Central memory CD4-positive, alpha-beta T cell (primary cell): ENCODE results near the gene DDX42.

Source experiments
- DNase-seq: peaks from one replicate; pipeline ENCODE4 v3.0.0; 2022

The DDX42 gene

GRCh38 chr17:63823659-63824331 lies 49.8 kb downstream of the DDX42 start:
- DNase-seq: no peak

DNA sequence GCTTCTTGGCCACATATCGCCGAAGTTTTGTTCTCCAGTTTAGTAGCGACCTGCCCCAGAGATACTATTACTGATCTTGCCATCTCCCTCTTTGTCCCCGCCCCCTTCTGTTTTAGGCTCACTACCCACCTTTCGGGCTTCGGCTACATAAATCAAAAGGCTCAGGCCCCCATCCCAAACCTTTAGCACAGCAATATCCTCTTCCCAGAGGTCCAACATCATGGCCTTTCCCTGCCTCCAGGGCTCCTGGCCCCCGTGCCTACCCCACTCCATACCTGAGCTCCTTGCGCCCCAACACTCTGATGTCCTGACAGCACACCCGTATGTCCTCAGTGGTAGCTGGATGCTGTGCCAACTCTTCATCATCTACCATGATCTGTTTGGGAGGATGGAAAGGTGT lies 50.4 kb downstream of the DDX42 start:
- no peak for DNase-seq

DNA sequence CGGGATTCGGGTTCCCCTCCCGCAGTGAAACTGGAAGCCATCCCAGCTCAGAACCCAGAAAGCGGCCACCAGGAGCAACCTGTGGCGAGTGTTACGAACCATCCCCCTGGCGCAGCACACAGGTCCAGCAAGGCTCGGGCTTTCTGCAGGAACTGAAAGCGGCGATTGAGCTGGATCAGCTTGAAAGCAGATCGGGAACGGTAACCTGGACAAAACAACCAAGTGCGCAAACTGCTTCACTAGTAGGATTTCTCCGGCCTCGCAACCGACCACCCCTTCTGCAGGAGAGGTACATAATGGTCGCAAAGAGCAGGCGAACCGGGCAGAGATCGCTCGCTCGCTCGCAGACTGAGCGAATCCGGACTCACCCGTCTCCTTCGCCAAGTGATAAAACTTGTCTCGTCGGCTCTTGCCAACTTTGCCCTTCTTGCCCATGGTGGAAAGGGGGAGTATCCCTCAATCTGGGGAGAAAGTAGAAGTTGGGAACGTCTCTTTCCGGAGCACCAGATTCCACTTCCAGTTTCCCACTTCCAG lies 52.6 kb downstream of the DDX42 start:
- DNase-seq: peak; percentile 37

- DNase-seq: peak; percentile 96
Measured at GRCh38 chr17:63827002-63827800, 53.2 kb downstream of the DDX42 start, which contains the start of the genes FTSJ3 and PSMC5. Gene FTSJ3, minus strand, starts transcription at chr17:63827663. Its CDS starts 761 bp downstream, at chr17:63826902. Gene PSMC5, plus strand, starts transcription at chr17:63827431. Its CDS starts 60 bp downstream, at chr17:63827491.

DNA sequence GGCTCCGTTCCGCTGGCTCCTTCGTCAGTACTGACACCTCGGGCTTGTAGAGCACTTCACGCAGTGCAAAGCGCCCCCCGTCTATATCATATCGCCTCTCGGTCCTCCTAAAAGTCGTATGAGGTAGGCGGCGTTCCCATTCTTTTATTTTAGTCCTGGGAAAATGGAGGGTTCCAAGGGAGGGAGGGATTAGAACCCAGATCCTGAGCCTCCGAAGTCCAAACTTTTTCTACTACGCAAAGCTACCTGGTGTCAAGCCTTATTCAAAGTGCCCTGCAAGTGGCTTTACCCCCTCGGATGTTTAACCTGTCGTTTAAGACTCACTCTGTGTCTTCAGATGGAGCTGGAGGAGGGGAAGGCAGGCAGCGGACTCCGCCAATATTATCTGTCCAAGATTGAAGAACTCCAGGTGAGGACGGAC lies 53.8 kb downstream of the DDX42 start:
- DNase-seq: no peak

GRCh38 chr17:63828936-63829335 lies 55.0 kb downstream of the DDX42 start:
- no peak for DNase-seq

DNA sequence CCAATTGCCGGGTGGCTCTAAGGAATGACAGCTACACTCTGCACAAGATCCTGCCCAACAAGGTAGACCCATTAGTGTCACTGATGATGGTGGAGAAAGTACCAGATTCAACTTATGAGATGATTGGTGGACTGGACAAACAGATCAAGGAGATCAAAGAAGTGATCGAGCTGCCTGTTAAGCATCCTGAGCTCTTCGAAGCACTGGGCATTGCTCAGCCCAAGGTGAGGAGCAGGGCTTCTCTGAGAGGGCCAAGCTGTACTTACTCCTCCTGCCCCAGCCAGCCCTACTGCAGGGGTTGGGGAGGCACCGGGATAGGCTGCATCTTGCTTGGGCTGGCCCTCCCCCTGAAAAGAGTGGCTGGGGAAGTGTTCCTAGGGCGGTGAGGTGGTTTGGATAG lies 56.3 kb downstream of the DDX42 start:
- DNase-seq: no peak

- no peak for DNase-seq
Measured at GRCh38 chr17:63830904-63831491, 57.0 kb downstream of the DDX42 start.

GRCh38 chr17:63831505-63831904 lies 57.5 kb downstream of the DDX42 start:
- no peak for DNase-seq

DNA sequence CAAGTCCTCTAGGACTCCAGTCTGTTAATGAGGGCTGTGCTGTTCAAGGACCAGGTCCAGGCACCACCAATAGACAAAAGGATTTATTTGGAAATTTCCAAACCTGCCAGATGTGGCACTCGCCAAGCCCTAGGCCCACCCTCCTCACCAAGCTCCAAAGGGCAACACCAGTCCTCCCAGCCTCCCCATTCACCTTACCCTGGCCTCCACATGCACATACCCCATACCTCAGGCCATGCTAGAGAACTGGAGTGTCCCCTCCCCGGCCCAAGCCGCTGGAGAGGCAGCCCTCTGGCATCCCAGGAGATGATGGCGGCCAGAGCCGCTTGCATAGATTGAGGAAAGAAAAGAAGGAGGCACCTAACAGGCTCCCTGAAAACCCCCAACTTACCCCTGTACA lies 58.0 kb downstream of the DDX42 start:
- no peak for DNase-seq

- DNase-seq: no peak
Measured at GRCh38 chr17:63832455-63832854, 58.5 kb downstream of the DDX42 start.

DNA sequence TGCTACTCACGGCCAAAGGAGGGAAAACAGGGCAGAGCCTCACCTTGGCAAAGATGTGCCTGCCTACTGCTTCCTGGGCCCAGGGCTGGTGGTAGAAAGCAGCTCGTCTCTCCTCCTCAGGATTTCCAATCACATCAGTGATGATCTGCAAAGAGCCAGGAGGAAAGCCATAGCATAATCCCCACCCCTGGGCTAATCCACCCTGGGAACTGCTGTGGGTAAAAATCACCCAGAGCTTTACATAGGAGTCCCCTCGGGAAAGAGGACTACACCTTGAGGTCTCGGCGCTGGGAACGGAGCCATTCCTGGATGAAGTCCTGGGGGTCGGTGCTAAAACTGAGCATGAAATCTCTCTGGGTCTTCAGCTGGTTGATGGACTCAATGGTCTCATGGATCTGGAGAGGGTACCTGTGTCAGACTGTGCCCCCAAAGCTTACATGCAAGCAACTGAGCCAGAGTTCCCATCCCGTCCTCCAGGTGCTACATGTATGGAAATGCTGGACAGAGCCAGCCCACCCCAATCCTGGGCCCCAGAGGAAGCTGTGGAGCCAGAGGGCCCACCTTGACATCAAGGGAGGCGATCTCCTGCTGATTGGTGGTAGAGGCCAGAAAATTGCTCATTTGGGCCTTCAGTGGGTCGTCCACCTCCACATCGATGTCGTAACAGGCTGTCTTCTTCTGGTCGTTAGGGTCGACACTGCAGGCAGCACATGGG lies 59.2 kb downstream of the DDX42 start:
- no peak for DNase-seq

DNA sequence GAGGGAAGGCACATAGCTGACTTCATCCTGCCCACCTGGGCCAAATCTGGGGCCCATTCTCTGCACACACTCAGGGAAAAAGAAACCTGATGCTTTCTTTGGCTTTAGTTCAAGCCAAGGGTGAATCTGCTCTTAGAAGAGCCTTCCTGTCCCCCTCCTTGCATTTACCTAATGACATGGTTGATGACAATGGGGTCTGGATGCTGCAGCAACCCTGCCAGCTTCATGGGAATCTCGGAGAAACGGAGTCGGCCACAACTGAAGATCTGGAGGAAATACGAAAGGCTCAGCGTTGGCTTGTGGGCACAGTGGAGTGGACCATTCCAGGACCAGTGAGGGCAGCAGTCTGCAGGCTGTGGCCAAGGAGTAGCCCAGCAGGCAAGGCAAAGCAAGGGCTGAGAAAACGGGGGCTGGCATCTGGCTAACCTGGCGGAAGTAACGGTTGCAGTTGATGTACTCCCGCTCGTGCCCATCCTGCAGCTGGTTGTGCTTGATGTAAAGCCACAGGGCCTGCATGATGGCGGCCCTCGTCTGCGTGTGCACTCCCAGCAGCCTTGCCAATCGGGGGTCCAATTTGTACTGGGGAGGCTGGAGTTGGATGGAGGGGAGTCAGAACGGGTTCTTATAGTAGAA lies 59.9 kb downstream of the DDX42 start:
- no peak for DNase-seq

- DNase-seq: peak; percentile 65
Measured at GRCh38 chr17:63834431-63835166, 60.6 kb downstream of the DDX42 start.

DNA sequence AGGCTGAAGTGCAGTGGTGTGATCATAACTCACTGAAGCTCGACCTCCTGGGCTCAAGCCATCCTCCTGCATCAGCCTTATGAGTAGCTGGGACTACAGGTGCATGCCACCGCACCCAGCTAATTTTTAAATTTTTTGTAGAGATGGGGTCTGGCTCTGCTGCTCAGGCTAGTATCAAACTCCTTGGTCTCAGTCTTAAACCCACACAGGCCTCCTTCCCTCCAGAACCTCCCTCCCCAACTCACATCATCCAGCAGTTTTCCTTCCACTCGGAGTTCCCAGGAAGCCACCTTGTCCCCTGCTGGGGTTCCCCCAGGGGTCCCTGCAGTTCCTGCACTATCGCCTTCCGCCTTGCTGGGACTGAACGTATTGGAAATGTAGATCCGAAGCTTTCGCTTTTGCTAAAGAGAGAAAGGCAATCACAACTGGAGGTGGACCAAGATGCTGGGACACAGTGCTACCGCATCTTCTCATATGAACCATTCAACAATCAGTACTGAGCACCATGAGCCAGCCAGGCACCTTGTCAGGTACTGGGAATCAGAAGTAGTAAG lies 61.3 kb downstream of the DDX42 start:
- no peak for DNase-seq

DNA sequence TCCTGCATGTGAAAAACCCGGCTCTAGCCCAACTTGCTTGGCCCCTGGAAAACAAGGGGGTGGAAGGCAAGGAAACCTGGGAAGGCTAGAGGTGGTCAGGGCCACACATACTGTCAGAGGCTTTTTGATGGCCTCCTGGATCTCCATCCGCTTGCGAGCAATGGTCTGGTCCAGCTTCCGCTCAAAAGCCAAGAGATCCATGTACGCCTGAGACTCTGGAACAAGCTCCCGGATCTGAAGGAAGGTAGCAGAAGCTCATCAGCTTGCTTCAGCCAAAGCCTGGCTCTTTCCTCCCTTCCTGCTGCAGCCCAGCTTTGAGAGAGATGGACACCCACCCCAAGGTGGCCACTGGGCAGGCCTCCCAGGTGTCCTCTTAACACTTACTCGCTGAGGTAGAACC lies 62.8 kb downstream of the DDX42 start:
- no peak for DNase-seq

- DNase-seq: no peak
Measured at GRCh38 chr17:63837480-63837879, 63.5 kb downstream of the DDX42 start.

DNA sequence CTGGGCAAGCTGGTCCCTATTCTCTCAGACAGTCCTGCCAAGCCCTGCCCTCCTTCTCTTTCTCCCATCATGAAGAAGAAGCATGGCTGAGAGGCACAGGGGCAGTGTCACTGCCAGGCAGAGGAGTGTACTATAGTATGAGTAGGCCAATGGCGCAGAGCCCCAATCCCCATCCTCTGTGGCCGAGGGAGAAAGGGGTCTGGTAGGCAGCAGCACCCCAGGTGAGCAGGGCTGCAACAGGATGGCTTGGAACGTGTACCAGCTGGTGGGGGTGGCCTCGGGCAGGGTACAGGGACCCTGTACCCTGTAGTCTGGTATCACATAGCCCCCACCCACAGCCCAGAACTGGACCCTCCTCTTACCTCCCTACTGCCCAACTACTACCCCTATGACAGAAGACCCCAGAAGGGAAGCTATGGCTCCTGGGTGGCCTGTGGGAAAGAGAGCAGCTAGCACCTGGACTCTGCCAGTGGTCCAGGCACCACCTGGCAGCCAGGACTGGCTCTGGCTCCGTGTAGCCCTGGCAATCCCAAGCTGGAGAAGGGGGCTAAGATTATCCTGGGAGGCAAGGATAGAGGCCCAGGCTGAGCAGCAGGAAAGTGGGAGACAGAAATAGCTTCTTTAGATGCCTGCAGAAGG lies 64.1 kb downstream of the DDX42 start:
- DNase-seq: no peak

- DNase-seq: no peak
Measured at GRCh38 chr17:63838631-63839171, 64.7 kb downstream of the DDX42 start.

- no peak for DNase-seq
Measured at GRCh38 chr17:63840591-63841349, 66.8 kb downstream of the DDX42 start.
